DND-41 (cell line): ENCODE results near the gene ZNF37A.

Source experiments
- CTCF ChIP-seq: IDR thresholded peaks from 2 replicates; pipeline ENCODE4 v1.5.1; 2012; ENCODE audit warnings: borderline replicate concordance, low read length, moderate library complexity, mild to moderate bottlenecking; ENCODE audit not compliant: poor library complexity, severe bottlenecking; ENCODE audit errors: extremely low read depth
- EZH2 ChIP-seq: IDR thresholded peaks from 3 replicates; pipeline ENCODE4 v1.6.1; 2012; ENCODE audit warnings: borderline replicate concordance, low read depth, mild to moderate bottlenecking, moderate library complexity, low read length, inconsistent platforms; ENCODE audit not compliant: severe bottlenecking

GRCh38 chr10:38045129-38045528, 49.0 kb upstream of the ZNF37A start:
- TF ChIP-seq CTCF (no peak), EZH2 (no peak)
